OCI-LY1 (cell line): ENCODE results near the gene UCN2.

Experiments used
- EZH2 ChIP-seq: fragments of 200-600 bp; sonication (generic), shearing (Covaris generic); IDR thresholded peaks from 2 replicates; pipeline ENCODE4 v1.8.0; 2017; ENCODE audit warnings: borderline replicate concordance, mixed run types, mild to moderate bottlenecking, antibody characterized with exemption, low read length, moderate library complexity, mixed read lengths
- TF ChIP-seq, protein P1 (sequence below): fragments of 200-600 bp; sonication (generic), shearing (Covaris generic); IDR thresholded peaks from 2 replicates; pipeline ENCODE4 v1.5.1; 2017; ENCODE audit warnings: mild to moderate bottlenecking, antibody characterized with exemption, low read length, moderate library complexity, mixed read lengths

DNA sequence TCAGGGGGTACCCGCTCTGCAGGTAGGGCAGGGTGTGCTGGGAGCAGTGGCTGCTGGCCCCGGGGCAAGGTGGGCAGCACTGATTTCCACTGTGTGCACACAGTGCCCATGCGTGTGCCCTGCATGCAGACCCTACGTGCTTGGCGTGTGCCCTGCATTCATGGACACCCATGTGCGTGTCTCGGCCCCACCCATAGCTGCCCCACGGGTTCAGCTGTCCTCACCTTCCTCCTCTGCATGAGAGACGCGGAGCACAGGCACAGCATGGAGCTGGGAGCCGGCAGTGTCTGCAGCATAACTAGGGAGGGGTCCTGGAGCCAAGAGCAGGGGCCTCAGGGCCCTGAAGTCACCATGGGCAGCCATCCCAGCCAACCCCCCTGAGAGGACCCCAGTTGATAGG lies 1.6 kb upstream of the UCN2 start:
- TF ChIP-seq EZH2, result no peak
- TF ChIP-seq, protein P1, sequence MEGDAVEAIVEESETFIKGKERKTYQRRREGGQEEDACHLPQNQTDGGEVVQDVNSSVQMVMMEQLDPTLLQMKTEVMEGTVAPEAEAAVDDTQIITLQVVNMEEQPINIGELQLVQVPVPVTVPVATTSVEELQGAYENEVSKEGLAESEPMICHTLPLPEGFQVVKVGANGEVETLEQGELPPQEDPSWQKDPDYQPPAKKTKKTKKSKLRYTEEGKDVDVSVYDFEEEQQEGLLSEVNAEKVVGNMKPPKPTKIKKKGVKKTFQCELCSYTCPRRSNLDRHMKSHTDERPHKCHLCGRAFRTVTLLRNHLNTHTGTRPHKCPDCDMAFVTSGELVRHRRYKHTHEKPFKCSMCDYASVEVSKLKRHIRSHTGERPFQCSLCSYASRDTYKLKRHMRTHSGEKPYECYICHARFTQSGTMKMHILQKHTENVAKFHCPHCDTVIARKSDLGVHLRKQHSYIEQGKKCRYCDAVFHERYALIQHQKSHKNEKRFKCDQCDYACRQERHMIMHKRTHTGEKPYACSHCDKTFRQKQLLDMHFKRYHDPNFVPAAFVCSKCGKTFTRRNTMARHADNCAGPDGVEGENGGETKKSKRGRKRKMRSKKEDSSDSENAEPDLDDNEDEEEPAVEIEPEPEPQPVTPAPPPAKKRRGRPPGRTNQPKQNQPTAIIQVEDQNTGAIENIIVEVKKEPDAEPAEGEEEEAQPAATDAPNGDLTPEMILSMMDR, result no peak
